HepG2 (cell line): ENCODE measurements around the gene NIP7. TPM values are rescaled to one million over a fixed set of nuclear protein-coding genes. Genes with fewer than 3 reads are reported as not detected.
A peak's percentile ranks its signal among the peaks of the same experiment; 100 is the strongest.

Experiments
- ARNT2 ChIP-seq: sonication (generic); formaldehyde crosslinking; IDR thresholded peaks from 2 replicates; pipeline ENCODE4 v1.8.0; 2022; ENCODE audit warnings: mild to moderate bottlenecking, low read depth, missing genetic modification reagents, moderate library complexity
- ATF7 ChIP-seq, 2 experiments: fragments of 450-650 bp in 1 of 2; sonication (generic) in 1 of 2; formaldehyde crosslinking in 1 of 2; IDR thresholded peaks; 2 replicates each; pipeline versions ENCODE4 v1.4.0 to v1.6.1; 2016 to 2020; ENCODE audit warnings: antibody characterized with exemption in 1 of 2, mild to moderate bottlenecking in 1 of 2, missing genetic modification reagents in 1 of 2
- CCDC6 ChIP-seq: sonication (generic); formaldehyde crosslinking; IDR thresholded peaks from 2 replicates; pipeline ENCODE4 v1.8.1; 2022; ENCODE audit warnings: mild to moderate bottlenecking, missing genetic modification reagents, moderate library complexity
- CHD2 ChIP-seq: IDR thresholded peaks from 2 replicates; pipeline ENCODE4 v1.6.1; 2011; ENCODE audit warnings: low read depth, low read length, improper control_type of control experiment
- HMGA1 ChIP-seq: sonication (generic); formaldehyde crosslinking; conservative IDR thresholded peaks from 2 replicates; pipeline ENCODE4 v1.4.0; 2020; ENCODE audit warnings: missing genetic modification reagents
- HOXA7 ChIP-seq: sonication (generic); formaldehyde crosslinking; IDR thresholded peaks from 2 replicates; pipeline ENCODE4 v1.8.1; 2022; ENCODE audit warnings: mild to moderate bottlenecking, missing genetic modification reagents, moderate library complexity
- ISL2 ChIP-seq: sonication (generic); formaldehyde crosslinking; IDR thresholded peaks from 2 replicates; pipeline ENCODE4 v1.5.0; 2020; ENCODE audit warnings: missing genetic modification reagents
- MED1 ChIP-seq: sonication (generic); formaldehyde crosslinking; IDR thresholded peaks from 2 replicates; pipeline ENCODE4 v1.4.0; 2020; ENCODE audit warnings: missing genetic modification reagents
- REL ChIP-seq: sonication (generic); formaldehyde crosslinking; conservative IDR thresholded peaks from 2 replicates; pipeline ENCODE4 v1.8.0; 2022; ENCODE audit warnings: mild to moderate bottlenecking, missing genetic modification reagents, moderate library complexity
- TMF1 ChIP-seq: sonication (generic); formaldehyde crosslinking; IDR thresholded peaks from 2 replicates; pipeline ENCODE4 v1.8.1; 2022; ENCODE audit warnings: low read depth, missing genetic modification reagents
- ZNF20 ChIP-seq: sonication (generic); formaldehyde crosslinking; IDR thresholded peaks from 2 replicates; pipeline ENCODE4 v1.4.0; 2020; ENCODE audit warnings: mild to moderate bottlenecking, moderate library complexity, missing genetic modification reagents
- ZNF317 ChIP-seq: sonication (generic); formaldehyde crosslinking; IDR thresholded peaks from 2 replicates; pipeline ENCODE4 v1.5.0; 2020; ENCODE audit warnings: mild to moderate bottlenecking, missing genetic modification reagents
- ZNF33A ChIP-seq: sonication (generic); formaldehyde crosslinking; IDR thresholded peaks from 2 replicates; pipeline ENCODE4 v1.5.1; 2020; ENCODE audit warnings: missing genetic modification reagents, mild to moderate bottlenecking, moderate library complexity, borderline replicate concordance
- ZNF367 ChIP-seq: sonication (generic); formaldehyde crosslinking; IDR thresholded peaks from 2 replicates; pipeline ENCODE4 v1.4.0; 2020; ENCODE audit warnings: missing genetic modification reagents, borderline replicate concordance
- ZNF510 ChIP-seq: sonication (generic); formaldehyde crosslinking; IDR thresholded peaks from 2 replicates; pipeline ENCODE4 v1.4.0; 2020; ENCODE audit warnings: low read depth, mild to moderate bottlenecking, missing genetic modification reagents
- ZNF530 ChIP-seq: sonication (generic); formaldehyde crosslinking; IDR thresholded peaks from 2 replicates; pipeline ENCODE4 v1.5.0; 2020; ENCODE audit warnings: low read depth, mild to moderate bottlenecking, missing genetic modification reagents
- ZNF558 ChIP-seq: sonication (generic); formaldehyde crosslinking; IDR thresholded peaks from 2 replicates; pipeline ENCODE4 v1.9.0; 2022; ENCODE audit warnings: mild to moderate bottlenecking, missing genetic modification reagents, borderline replicate concordance
- ZSCAN12 ChIP-seq: sonication (generic); formaldehyde crosslinking; IDR thresholded peaks from 2 replicates; pipeline ENCODE4 v1.9.0; 2021; ENCODE audit warnings: mild to moderate bottlenecking, missing genetic modification reagents
- ZSCAN29 ChIP-seq: sonication (generic); formaldehyde crosslinking; conservative IDR thresholded peaks from 2 replicates; pipeline ENCODE4 v1.4.0; 2020; ENCODE audit warnings: mild to moderate bottlenecking, missing genetic modification reagents
- polyA plus RNA-seq, 8 experiments: library from polyadenylated mRNA; depleted of rRNA in 3 of 8; stranded (reverse) in 7 of 8; unstranded in 1 of 8; fragments of >200 nt; fragmentation: Illumina TruSeq in 4 of 8; extraction: Trizol in 4 of 8; gene quantifications; 2 replicates each; pipeline versions ENCODE4 v1.2.1 to v1.2.3, GENCODE V29; 2011 to 2016; ENCODE audit warnings: low read depth in 4 of 8, missing spikeins in 1 of 8, mixed read lengths in 1 of 8; ENCODE audit not compliant: insufficient read depth in 1 of 8
- total RNA-seq, 5 experiments: library from RNA; depleted of rRNA; stranded (reverse); fragments of >200 nt; fragmentation: Illumina TruSeq; extraction: Trizol; gene quantifications; 2 replicates each; pipeline ENCODE4 v1.2.3, GENCODE V29; 2016; ENCODE audit warnings: low read depth in 1 of 5
- TF ChIP-seq, protein P1 (sequence below): sonication (generic); formaldehyde crosslinking; IDR thresholded peaks from 2 replicates; pipeline ENCODE4 v1.5.0; 2020; ENCODE audit warnings: missing genetic modification reagents
- TF ChIP-seq, protein P2 (sequence below): sonication (generic); formaldehyde crosslinking; IDR thresholded peaks from 2 replicates; pipeline ENCODE4 v1.5.0; 2020; ENCODE audit warnings: mild to moderate bottlenecking, missing genetic modification reagents
- TF ChIP-seq, protein P3 (sequence below): IDR thresholded peaks from 2 replicates; pipeline ENCODE4 v1.6.1; 2016; ENCODE audit warnings: mild to moderate bottlenecking
- TF ChIP-seq, protein P4 (sequence below): IDR thresholded peaks from 2 replicates; pipeline ENCODE4 v1.6.1; 2016; ENCODE audit warnings: low read depth, borderline replicate concordance

The NIP7 gene
- total and polyA plus RNA-seq, 2 of the 13 experiments (the other 11 are each of a cell fraction or from before 2014, with no cell fraction given), result 15.3 to 114 TPM

DNA sequence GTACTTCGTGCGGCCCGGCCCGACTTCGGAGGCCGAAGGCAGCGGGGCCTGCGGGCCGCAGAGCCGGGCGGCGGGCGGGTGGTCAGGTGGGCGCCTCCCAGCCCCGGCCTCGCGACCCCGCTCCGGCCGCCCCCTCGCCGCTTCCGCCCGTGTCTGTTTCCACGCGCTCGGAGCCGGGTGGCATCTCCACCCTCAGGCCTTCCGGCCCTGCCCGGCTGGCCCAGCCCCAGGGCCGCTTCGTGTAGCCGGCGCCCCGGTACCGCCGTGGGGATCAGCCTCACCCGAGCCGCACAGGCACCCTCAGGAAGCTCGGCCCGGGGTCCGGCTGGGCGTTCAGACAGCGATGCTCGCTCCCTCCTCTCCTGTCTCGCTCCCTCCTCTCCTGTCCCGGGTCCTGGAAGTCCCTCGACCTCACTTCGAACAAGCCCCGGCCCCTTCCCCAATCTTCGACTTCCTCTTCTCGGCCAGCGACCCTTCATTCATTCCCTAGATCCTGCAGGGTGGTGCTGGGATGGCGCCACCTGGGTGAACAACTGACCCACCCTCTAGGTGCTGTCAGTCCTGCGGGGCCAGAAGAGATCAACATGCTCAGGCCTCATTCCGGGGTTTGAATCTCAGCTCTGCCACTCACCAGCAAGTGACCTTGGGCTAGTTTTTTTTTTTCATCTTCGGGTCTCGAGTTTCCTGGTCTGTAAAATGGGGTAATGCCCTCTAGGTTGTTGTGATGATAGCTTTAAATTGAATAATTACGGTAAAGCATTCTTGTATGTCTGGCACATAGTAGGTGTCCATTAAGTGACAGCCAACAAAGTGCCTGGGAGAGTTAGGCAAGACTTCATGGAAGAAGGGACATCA is 27.8 kb upstream of the NIP7 start (continued):
- peak; percentile 55; the same call in 1 of the 2 replicates for TF ChIP-seq ISL2 (CRISPR knock-in tag)
- TF ChIP-seq CHD2, result no peak
- TF ChIP-seq, protein P1, sequence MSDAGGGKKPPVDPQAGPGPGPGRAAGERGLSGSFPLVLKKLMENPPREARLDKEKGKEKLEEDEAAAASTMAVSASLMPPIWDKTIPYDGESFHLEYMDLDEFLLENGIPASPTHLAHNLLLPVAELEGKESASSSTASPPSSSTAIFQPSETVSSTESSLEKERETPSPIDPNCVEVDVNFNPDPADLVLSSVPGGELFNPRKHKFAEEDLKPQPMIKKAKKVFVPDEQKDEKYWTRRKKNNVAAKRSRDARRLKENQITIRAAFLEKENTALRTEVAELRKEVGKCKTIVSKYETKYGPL (CRISPR knock-in tag), result no peak
- TF ChIP-seq ZNF20, result 0 out of 2 replicates have a peak, but pooled peaks have one; percentile 52
- peak; percentile 44; the same call in 1 of the 2 replicates for TF ChIP-seq MED1
- TF ChIP-seq ZSCAN29 (CRISPR knock-in tag), result peak; percentile 68; the same call in 1 of the 2 replicates
- TF ChIP-seq, protein P2, sequence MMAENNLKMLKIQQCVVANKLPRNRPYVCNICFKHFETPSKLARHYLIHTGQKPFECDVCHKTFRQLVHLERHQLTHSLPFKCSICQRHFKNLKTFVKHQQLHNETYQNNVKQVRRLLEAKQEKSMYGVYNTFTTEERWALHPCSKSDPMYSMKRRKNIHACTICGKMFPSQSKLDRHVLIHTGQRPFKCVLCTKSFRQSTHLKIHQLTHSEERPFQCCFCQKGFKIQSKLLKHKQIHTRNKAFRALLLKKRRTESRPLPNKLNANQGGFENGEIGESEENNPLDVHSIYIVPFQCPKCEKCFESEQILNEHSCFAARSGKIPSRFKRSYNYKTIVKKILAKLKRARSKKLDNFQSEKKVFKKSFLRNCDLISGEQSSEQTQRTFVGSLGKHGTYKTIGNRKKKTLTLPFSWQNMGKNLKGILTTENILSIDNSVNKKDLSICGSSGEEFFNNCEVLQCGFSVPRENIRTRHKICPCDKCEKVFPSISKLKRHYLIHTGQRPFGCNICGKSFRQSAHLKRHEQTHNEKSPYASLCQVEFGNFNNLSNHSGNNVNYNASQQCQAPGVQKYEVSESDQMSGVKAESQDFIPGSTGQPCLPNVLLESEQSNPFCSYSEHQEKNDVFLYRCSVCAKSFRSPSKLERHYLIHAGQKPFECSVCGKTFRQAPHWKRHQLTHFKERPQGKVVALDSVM (CRISPR knock-in tag), result peak; percentile 71; the same call in 1 of the 2 replicates
- TF ChIP-seq HMGA1 (CRISPR knock-in tag), result no peak
- peak; percentile 77; the same call in 1 of the 2 replicates for TF ChIP-seq CCDC6 (CRISPR knock-in tag)
- 0 out of 2 replicates have a peak, but pooled peaks have one; percentile 60 for TF ChIP-seq ZNF317
- TF ChIP-seq, protein P3, sequence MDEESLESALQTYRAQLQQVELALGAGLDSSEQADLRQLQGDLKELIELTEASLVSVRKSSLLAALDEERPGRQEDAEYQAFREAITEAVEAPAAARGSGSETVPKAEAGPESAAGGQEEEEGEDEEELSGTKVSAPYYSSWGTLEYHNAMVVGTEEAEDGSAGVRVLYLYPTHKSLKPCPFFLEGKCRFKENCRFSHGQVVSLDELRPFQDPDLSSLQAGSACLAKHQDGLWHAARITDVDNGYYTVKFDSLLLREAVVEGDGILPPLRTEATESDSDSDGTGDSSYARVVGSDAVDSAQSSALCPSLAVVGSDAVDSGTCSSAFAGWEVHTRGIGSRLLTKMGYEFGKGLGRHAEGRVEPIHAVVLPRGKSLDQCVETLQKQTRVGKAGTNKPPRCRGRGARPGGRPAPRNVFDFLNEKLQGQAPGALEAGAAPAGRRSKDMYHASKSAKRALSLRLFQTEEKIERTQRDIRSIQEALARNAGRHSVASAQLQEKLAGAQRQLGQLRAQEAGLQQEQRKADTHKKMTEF (CRISPR knock-in tag), result no peak; the same call in none of the 2 replicates
- peak; percentile 13; the same call in 1 of the 2 replicates for TF ChIP-seq ARNT2 (CRISPR knock-in tag)
- no peak for TF ChIP-seq REL
- TF ChIP-seq TMF1 (CRISPR knock-in tag), result 0 out of 2 replicates have a peak, but pooled peaks have one; percentile 31
- TF ChIP-seq ZSCAN12 (CRISPR knock-in tag), result peak; percentile 91; the same call in 1 of the 2 replicates
- TF ChIP-seq ZNF530, result no peak
- TF ChIP-seq HOXA7 (CRISPR knock-in tag), result no peak
- no peak for TF ChIP-seq ZNF33A (CRISPR knock-in tag)
- no peak; the same call in 1 of the 2 replicates for TF ChIP-seq ZNF367 (CRISPR knock-in tag)
- TF ChIP-seq, protein P4, sequence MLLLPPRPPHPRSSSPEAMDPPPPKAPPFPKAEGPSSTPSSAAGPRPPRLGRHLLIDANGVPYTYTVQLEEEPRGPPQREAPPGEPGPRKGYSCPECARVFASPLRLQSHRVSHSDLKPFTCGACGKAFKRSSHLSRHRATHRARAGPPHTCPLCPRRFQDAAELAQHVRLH (CRISPR knock-in tag), result 0 out of 2 replicates have a peak, but pooled peaks have one; percentile 17
- peak; percentile 64; the same call in 1 of the 2 replicates for TF ChIP-seq ZNF510 (CRISPR knock-in tag)
- TF ChIP-seq ATF7 (IDR thresholded peaks at IDR 0.05), result no peak
- 0 out of 2 replicates have a peak, but pooled peaks have one; percentile 23 for TF ChIP-seq ATF7 (CRISPR knock-in tag; IDR thresholded peaks at IDR 0.05)
- TF ChIP-seq ZNF558 (CRISPR knock-in tag), result peak; percentile 95; the same call in 1 of the 2 replicates
